Psoas muscle (tissue), 8 donors: ENCODE results near the gene ADRA2C. TPM values are rescaled to one million over a fixed set of nuclear protein-coding genes. Genes with fewer than 3 reads are reported as not detected.

Experiments used
- ATAC-seq, 4 donors: fragments of 200-7000 bp; cut with Tn5 transposase; one replicate each; pipeline ENCODE4 v1.9.1; 2020; ENCODE audit warnings: moderate library complexity in 3 of 4, mild to moderate bottlenecking in 2 of 4
- DNase-seq, 2 donors: peaks; one replicate each; pipeline ENCODE4 v3.0.0-alpha.2; 2020
- H3K27ac ChIP-seq: fragments of 200-600 bp; one replicate; pipeline ENCODE4 v1.8.0; 2022
- H3K27me3 ChIP-seq, 3 donors: fragments of 200-600 bp in 1 of 3; one replicate each; pipeline versions ENCODE4 v1.6.1 to v1.8.0; 2013 to 2022; ENCODE audit warnings: low read length in 2 of 3, mild to moderate bottlenecking in 2 of 3, moderate library complexity in 1 of 3; ENCODE audit not compliant: insufficient read depth in 3 of 3
- H3K36me3 ChIP-seq, 2 donors: fragments of 200-600 bp in 1 of 2; one replicate each; pipeline versions ENCODE4 v1.6.1 to v1.8.0; 2013 to 2022; ENCODE audit warnings: low read depth in 1 of 2, mild to moderate bottlenecking in 1 of 2, moderate library complexity in 1 of 2; ENCODE audit not compliant: insufficient read depth in 1 of 2
- H3K4me1 ChIP-seq: fragments of 200-600 bp; one replicate; pipeline ENCODE4 v1.8.0; 2022
- H3K4me3 ChIP-seq: fragments of 200-600 bp; one replicate; pipeline ENCODE4 v1.8.0; 2022; ENCODE audit warnings: mild to moderate bottlenecking
- H3K9me3 ChIP-seq: fragments of 200-600 bp; one replicate; pipeline ENCODE4 v1.8.0; 2022
- CTCF ChIP-seq: fragments of 200-600 bp; IDR thresholded peaks from one replicate; pipeline ENCODE4 v1.8.0; 2022; ENCODE audit warnings: antibody characterized with exemption
- WGBS, 3 donors: extraction: QIAGEN DNeasy Blood & Tissue Kit; methylation state at CpG; one replicate each; pipeline versions ENCODE4 v1.1.6 to v1.1.7; 2013; 5-methylcytosine and 5-hydroxymethylcytosine counted together
- intact Hi-C, 2 donors: fragments of 100-400 bp; cut with DNase I; formaldehyde crosslinking; loops; one replicate each; pipeline versions ENCODE4 v1.11.0 to v1.14.2; 2022
- polyA plus RNA-seq, 3 donors: library from polyadenylated mRNA; stranded (reverse); fragments of 200-250 nt; gene quantifications; one replicate each; pipeline ENCODE4 v1.2.3, GENCODE V29; 2013
- total RNA-seq, 4 donors: library from RNA; stranded (reverse); fragmentation: NEBNext Ultra II Directional in 2 of 4; extraction: Animal tissue kit (Norgen Biotek cat#: 25700) in 2 of 4; gene quantifications; one replicate each; pipeline versions ENCODE4 v1.2.1 to v1.2.4, GENCODE V29; 2021 to 2023
- donor health status: healthy with polysubstance abuse.
- donor health status: DM: no; HTN: no; CAD: no; lungs with moderate emphysema.
- donor health status: Bipolar disorder and iron deficiency.
- donor health status: healthy.
- donor health status: DM: yes; HTN: yes; CAD: no.
- donor health status: DM: no; HTN: no; CAD: no.
- donor health status: DM: no; HTN: no; CAD: no.
- donor health status: DM: yes; HTN: yes; CAD: no.

ADRA2C gene
- total and polyA plus RNA-seq, 7 donors: 1.8 to 5.0 (median 3.8) TPM

- no peaks in the 10 kb centered on the region for H3K9me3 ChIP-seq
- H3K4me1 ChIP-seq: no peaks in the 10 kb centered on the region
- intact Hi-C loops: no loop called here
- ATAC-seq (no peak), DNase-seq (no peak)
- no peak overlapping the region for H3K27ac ChIP-seq
- H3K27me3 ChIP-seq: peaks cover 0 to 56% (median 16%) of the 10 kb centered on the region in 3 donors
- H3K4me3 ChIP-seq: no peak overlapping the region
- 54 to 59% (median 54%) methylated on average over 14 to 16 of the region's 16 CpGs for WGBS, 3 donors
- no peaks in the 10 kb centered on the region for H3K36me3 ChIP-seq
- TF ChIP-seq CTCF: no peak
These were observed 38.2 kb upstream of the ADRA2C start for GRCh38 chr4:3727847-3728469.

- no peak for TF ChIP-seq CTCF
- no peaks in the 10 kb centered on the region for H3K9me3 ChIP-seq
- ATAC-seq (no peak), DNase-seq (no peak)
- intact Hi-C loops: no loop called here
- peaks cover 0 to 46% (median 14%) of the 10 kb centered on the region in 3 donors for H3K27me3 ChIP-seq
- H3K4me3 ChIP-seq: no peak overlapping the region
- H3K27ac ChIP-seq: no peak overlapping the region
- H3K4me1 ChIP-seq: no peaks in the 10 kb centered on the region
- no peaks in the 10 kb centered on the region for H3K36me3 ChIP-seq
- WGBS, 3 donors: 35 to 39% (median 39%) methylated on average over 11 of the region's 11 CpGs
These were observed 36.9 kb upstream of the ADRA2C start for GRCh38 chr4:3729188-3729881.

GRCh38 chr4:3729882-3730226 lies 36.3 kb upstream of the ADRA2C start:
- intact Hi-C loops: no loop called here
- 48 to 57% (median 55%) methylated on average over 5 of the region's 5 CpGs for WGBS, 3 donors
- TF ChIP-seq CTCF: no peak
- no peak overlapping the region for H3K27ac ChIP-seq
- no peaks in the 10 kb centered on the region for H3K4me1 ChIP-seq
- H3K9me3 ChIP-seq: no peaks in the 10 kb centered on the region
- peaks cover 0 to 43% (median 14%) of the 10 kb centered on the region in 3 donors for H3K27me3 ChIP-seq
- H3K4me3 ChIP-seq: no peak overlapping the region
- ATAC-seq: no peak
- no peaks in the 10 kb centered on the region for H3K36me3 ChIP-seq
- DNase-seq: no peak

GRCh38 chr4:3730422-3731190 lies 35.6 kb upstream of the ADRA2C start:
- intact Hi-C loops: no loop called here
- Histone ChIP-seq H3K27me3 (peaks cover 0 to 36% (median 13%) of the 10 kb centered on the region in 3 donors), H3K27ac (no peak overlapping the region), H3K36me3 (no peaks in the 10 kb centered on the region), H3K4me1 (no peaks in the 10 kb centered on the region), H3K9me3 (no peaks in the 10 kb centered on the region), H3K4me3 (no peak overlapping the region)
- TF ChIP-seq CTCF: no peak
- no peak for ATAC-seq
- DNase-seq: no peak
- 73 to 80% (median 76%) methylated on average over 11 to 17 of the region's 17 CpGs for WGBS, 3 donors
